HepG2 (cell line): ENCODE data around the gene LHB. TPM values are rescaled to one million over a fixed set of nuclear protein-coding genes. Genes with fewer than 3 reads are reported as not detected.

Experiments
- CSRNP2 ChIP-seq: sonication (generic); formaldehyde crosslinking; conservative IDR thresholded peaks from 2 replicates; pipeline ENCODE4 v1.8.0; 2022; ENCODE audit warnings: low read depth, missing genetic modification reagents
- DNMT3B ChIP-seq: conservative IDR thresholded peaks from 2 replicates; pipeline ENCODE4 v1.6.1; 2016; ENCODE audit warnings: missing biosample characterization, control low read depth
- ERF ChIP-seq: IDR thresholded peaks from 2 replicates; pipeline ENCODE4 v1.6.1; 2018; ENCODE audit warnings: missing biosample characterization, missing genetic modification reagents
- HDAC2 ChIP-seq: sonication (generic); formaldehyde crosslinking; IDR thresholded peaks from 2 replicates; pipeline ENCODE4 v1.4.0; 2020; ENCODE audit warnings: missing genetic modification reagents
- HMG20B ChIP-seq: conservative IDR thresholded peaks from 2 replicates; pipeline ENCODE4 v1.6.1; 2016; ENCODE audit warnings: missing genetic modification reagents, missing compliant biosample characterization
- HNRNPLL ChIP-seq: fragments of 200-400 bp; formaldehyde crosslinking; IDR thresholded peaks from 2 replicates; pipeline ENCODE4 v1.6.1; 2017; ENCODE audit warnings: mild to moderate bottlenecking, low read depth, low read length; ENCODE audit not compliant: poor library complexity, severe bottlenecking
- KDM3A ChIP-seq: IDR thresholded peaks from 2 replicates; pipeline ENCODE4 v1.6.1; 2018; ENCODE audit warnings: low read depth, missing compliant biosample characterization
- KDM6A ChIP-seq: IDR thresholded peaks from 2 replicates; pipeline ENCODE4 v1.6.1; 2016; ENCODE audit warnings: low read depth
- KLF11 ChIP-seq: IDR thresholded peaks from 2 replicates; pipeline ENCODE4 v1.6.1; 2016; ENCODE audit warnings: missing compliant biosample characterization
- MAF1 ChIP-seq: sonication (generic); formaldehyde crosslinking; IDR thresholded peaks from 2 replicates; pipeline ENCODE4 v1.5.0; 2020; ENCODE audit warnings: missing genetic modification reagents, borderline replicate concordance
- PLSCR1 ChIP-seq: sonication (generic); formaldehyde crosslinking; IDR thresholded peaks from 2 replicates; pipeline ENCODE4 v1.5.0; 2020; ENCODE audit warnings: missing genetic modification reagents, mild to moderate bottlenecking, borderline replicate concordance
- PRDM10 ChIP-seq: sonication (generic); formaldehyde crosslinking; IDR thresholded peaks from 2 replicates; pipeline ENCODE4 v1.4.0; 2020; ENCODE audit warnings: low read depth, missing genetic modification reagents
- RFX1 ChIP-seq: fragments of 450-650 bp; IDR thresholded peaks from 2 replicates; pipeline ENCODE4 v1.6.1; 2017
- TERF1 ChIP-seq: sonication (generic); formaldehyde crosslinking; IDR thresholded peaks from 2 replicates; pipeline ENCODE4 v1.8.0; 2022; ENCODE audit warnings: mild to moderate bottlenecking, missing genetic modification reagents, moderate library complexity
- THRA ChIP-seq: sonication (generic); formaldehyde crosslinking; IDR thresholded peaks from 2 replicates; pipeline ENCODE4 v1.4.0; 2020; ENCODE audit warnings: missing genetic modification reagents, borderline replicate concordance
- U2AF1 ChIP-seq: fragments of 200-400 bp; formaldehyde crosslinking; optimal IDR thresholded peaks from 2 replicates; pipeline ENCODE3; 2017; ENCODE audit warnings: mild to moderate bottlenecking, low read depth, low read length
- XRCC5 ChIP-seq: fragments of 200-400 bp; formaldehyde crosslinking; optimal IDR thresholded peaks from 2 replicates; pipeline ENCODE3; 2017; ENCODE audit warnings: mild to moderate bottlenecking, low read length
- ZBTB8A ChIP-seq: sonication (generic); formaldehyde crosslinking; IDR thresholded peaks from 2 replicates; pipeline ENCODE4 v1.4.0; 2020; ENCODE audit warnings: mild to moderate bottlenecking, low read depth, missing genetic modification reagents, borderline replicate concordance
- ZC3H13 ChIP-seq: sonication (generic); formaldehyde crosslinking; IDR thresholded peaks from 2 replicates; pipeline ENCODE4 v1.8.1; 2023; ENCODE audit warnings: mild to moderate bottlenecking, missing genetic modification reagents, moderate library complexity
- ZMYM3 ChIP-seq: sonication (generic); formaldehyde crosslinking; IDR thresholded peaks from 2 replicates; pipeline ENCODE4 v1.5.1; 2020; ENCODE audit warnings: mild to moderate bottlenecking, missing genetic modification reagents
- ZNF121 ChIP-seq: sonication (generic); formaldehyde crosslinking; IDR thresholded peaks from 2 replicates; pipeline ENCODE4 v1.5.0; 2020; ENCODE audit warnings: mild to moderate bottlenecking, missing genetic modification reagents
- ZNF333 ChIP-seq: sonication (generic); formaldehyde crosslinking; IDR thresholded peaks from 2 replicates; pipeline ENCODE4 v1.4.0; 2020; ENCODE audit warnings: mild to moderate bottlenecking, missing genetic modification reagents, borderline replicate concordance
- ZNF446 ChIP-seq: sonication (generic); formaldehyde crosslinking; IDR thresholded peaks from 2 replicates; pipeline ENCODE4 v1.5.0; 2020; ENCODE audit warnings: mild to moderate bottlenecking, missing genetic modification reagents
- ZNF749 ChIP-seq: sonication (generic); formaldehyde crosslinking; IDR thresholded peaks from 2 replicates; pipeline ENCODE4 v1.8.0; 2022; ENCODE audit warnings: mild to moderate bottlenecking, missing genetic modification reagents, moderate library complexity, borderline replicate concordance
- polyA plus RNA-seq, 8 experiments: library from polyadenylated mRNA; depleted of rRNA in 3 of 8; stranded (reverse) in 7 of 8; unstranded in 1 of 8; fragments of >200 nt; fragmentation: Illumina TruSeq in 4 of 8; extraction: Trizol in 4 of 8; gene quantifications; 2 replicates each; pipeline versions ENCODE4 v1.2.1 to v1.2.3, GENCODE V29; 2011 to 2016; ENCODE audit warnings: low read depth in 4 of 8, missing spikeins in 1 of 8, mixed read lengths in 1 of 8; ENCODE audit not compliant: insufficient read depth in 1 of 8
- total RNA-seq, 5 experiments: library from RNA; depleted of rRNA; stranded (reverse); fragments of >200 nt; fragmentation: Illumina TruSeq; extraction: Trizol; gene quantifications; 2 replicates each; pipeline ENCODE4 v1.2.3, GENCODE V29; 2016; ENCODE audit warnings: low read depth in 1 of 5

The LHB gene
- total and polyA plus RNA-seq, 2 of the 13 experiments (the other 11 are each of a cell fraction or from before 2014, with no cell fraction given), result not detected

- TF ChIP-seq CSRNP2 (CRISPR knock-in tag) (no peak), ZMYM3 (CRISPR knock-in tag) (no peak), ZNF749 (CRISPR knock-in tag) (no peak), HNRNPLL (no peak), PRDM10 (no peak), PLSCR1 (no peak), ZNF121 (CRISPR knock-in tag) (no peak), U2AF1 (no peak), ZNF446 (CRISPR knock-in tag) (no peak), XRCC5 (peak; percentile 68), DNMT3B (CRISPR knock-in tag) (no peak), MAF1 (no peak), KLF11 (no peak), HMG20B (CRISPR knock-in tag) (no peak), HDAC2 (CRISPR knock-in tag) (no peak), KDM6A (no peak), THRA (CRISPR knock-in tag) (0 out of 2 replicates have a peak, but pooled peaks have one; percentile 48), KDM3A (CRISPR knock-in tag) (no peak), ZC3H13 (CRISPR knock-in tag) (no peak), ZNF333 (CRISPR knock-in tag) (no peak), RFX1 (no peak), TERF1 (CRISPR knock-in tag) (no peak), ZBTB8A (CRISPR knock-in tag) (no peak), ERF (CRISPR knock-in tag) (peak; percentile 45; the same call in 1 of the 2 replicates)
Measured at GRCh38 chr19:48970923-48971395, 45.9 kb downstream of the LHB start (continued).
